Vagina (tissue), 2 donors: ENCODE results near the gene MEP1B.

Source experiments
- POLR2A ChIP-seq, 2 donors: fragments of 450-650 bp; IDR thresholded peaks; one replicate each; pipeline ENCODE4 v1.6.1; 2017; ENCODE audit warnings: antibody characterized with exemption in 2 of 2, mild to moderate bottlenecking in 2 of 2, moderate library complexity in 2 of 2
- POLR2AphosphoS5 ChIP-seq, 2 donors: sonication (generic); formaldehyde crosslinking; IDR thresholded peaks; one replicate each; pipeline ENCODE4 v1.9.0; 2017; ENCODE audit warnings: antibody characterized with exemption in 2 of 2, mild to moderate bottlenecking in 2 of 2, low read depth in 1 of 2; ENCODE audit not compliant: insufficient read depth in 1 of 2
- TF ChIP-seq, protein P1 (sequence below), 3 experiments: fragments of 450-650 bp in 2 of 3; fragments of 200-600 bp in 1 of 3; sonication (generic) in 1 of 3; IDR thresholded peaks; one replicate each; pipeline ENCODE4 v1.5.1; 2017 to 2019; ENCODE audit warnings: antibody characterized with exemption in 3 of 3, mild to moderate bottlenecking in 2 of 3, moderate library complexity in 2 of 3

DNA sequence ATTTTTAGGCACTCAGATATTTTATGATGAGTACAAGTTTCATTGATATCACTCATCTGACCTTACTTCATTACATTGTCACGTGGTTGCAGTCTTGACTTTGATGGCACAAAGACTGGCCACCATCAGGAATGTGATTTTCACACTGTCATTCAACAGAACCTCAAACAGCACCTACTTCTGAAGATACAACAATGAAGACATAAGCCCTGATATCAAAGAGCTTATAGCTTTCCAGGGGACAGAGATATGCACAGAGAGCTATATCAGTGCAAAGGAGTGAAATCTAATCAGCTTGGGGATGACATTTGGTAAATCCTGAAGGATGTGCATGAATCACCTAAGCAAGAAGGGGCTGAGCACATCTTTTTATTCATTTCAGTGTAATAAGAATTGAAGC lies 72.3 kb downstream of the MEP1B start:
- TF ChIP-seq, protein P1, sequence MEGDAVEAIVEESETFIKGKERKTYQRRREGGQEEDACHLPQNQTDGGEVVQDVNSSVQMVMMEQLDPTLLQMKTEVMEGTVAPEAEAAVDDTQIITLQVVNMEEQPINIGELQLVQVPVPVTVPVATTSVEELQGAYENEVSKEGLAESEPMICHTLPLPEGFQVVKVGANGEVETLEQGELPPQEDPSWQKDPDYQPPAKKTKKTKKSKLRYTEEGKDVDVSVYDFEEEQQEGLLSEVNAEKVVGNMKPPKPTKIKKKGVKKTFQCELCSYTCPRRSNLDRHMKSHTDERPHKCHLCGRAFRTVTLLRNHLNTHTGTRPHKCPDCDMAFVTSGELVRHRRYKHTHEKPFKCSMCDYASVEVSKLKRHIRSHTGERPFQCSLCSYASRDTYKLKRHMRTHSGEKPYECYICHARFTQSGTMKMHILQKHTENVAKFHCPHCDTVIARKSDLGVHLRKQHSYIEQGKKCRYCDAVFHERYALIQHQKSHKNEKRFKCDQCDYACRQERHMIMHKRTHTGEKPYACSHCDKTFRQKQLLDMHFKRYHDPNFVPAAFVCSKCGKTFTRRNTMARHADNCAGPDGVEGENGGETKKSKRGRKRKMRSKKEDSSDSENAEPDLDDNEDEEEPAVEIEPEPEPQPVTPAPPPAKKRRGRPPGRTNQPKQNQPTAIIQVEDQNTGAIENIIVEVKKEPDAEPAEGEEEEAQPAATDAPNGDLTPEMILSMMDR (IDR thresholded peaks at IDR 0.05), result no peak
- TF ChIP-seq POLR2A (IDR thresholded peaks at IDR 0.05) (no peak), POLR2AphosphoS5 (IDR thresholded peaks at IDR 0.05; ENCODE audit: insufficient read depth in 1 of 2, low read depth in 1 of 2) (no peak)
